Stimulated activated CD8-positive, alpha-beta memory T cell treated with anti-CD3 and anti-CD28 coated beads, Interleukin-4, amount 100 ng/mL, for 24 hours (primary cell): ENCODE results near the gene CSMD2.
"Not testable (repeated sequence)": the region's sequence is repeated elsewhere in the genome, so short reads cannot be mapped to it uniquely, and the experiment has no call there.

ENCODE experiments used
- DNase-seq: peaks from one replicate; pipeline ENCODE4 v3.0.0-alpha.2; 2020; ENCODE audit warnings: low read depth

Gene CSMD2

DNA sequence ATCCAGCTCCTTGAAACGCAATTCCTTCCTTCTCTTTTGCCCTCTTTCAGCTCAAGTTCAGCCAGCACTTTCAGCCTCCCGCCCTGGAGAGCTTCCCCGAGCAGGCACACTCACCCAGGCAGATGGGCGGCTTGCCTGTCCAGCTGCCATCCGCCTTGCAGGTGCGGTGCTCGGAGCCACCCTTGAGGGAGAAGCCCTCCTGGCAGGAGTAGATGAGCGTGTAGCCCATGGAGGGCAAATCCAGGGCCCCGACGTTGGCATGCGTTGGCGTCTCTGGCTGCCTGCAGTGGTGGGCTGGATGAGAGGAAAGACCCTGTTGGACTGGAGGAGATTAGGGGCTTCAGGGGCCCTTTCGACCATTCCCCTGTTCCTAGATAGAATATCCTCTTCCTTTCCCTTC is 632.1 kb downstream of the CSMD2 start:
- DNase-seq, result no peak

DNA sequence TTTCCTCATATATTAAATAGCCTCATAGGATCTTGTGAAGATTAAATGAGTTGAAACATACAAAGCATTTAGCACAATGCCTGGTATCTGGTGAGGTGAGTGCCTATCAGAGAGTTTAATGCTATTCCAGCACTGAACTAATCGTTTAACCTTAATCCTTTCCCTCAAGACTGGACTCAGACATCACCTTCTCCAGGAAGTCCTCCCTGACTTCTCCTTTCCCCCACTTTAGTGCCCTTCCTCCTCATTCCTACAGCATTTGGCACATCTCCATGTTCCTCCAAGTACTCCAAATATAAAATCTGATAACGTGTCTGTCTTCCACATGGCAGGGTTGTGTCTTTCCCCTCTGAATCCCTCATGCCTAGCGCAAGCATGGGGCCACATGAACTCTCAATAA is 632.8 kb downstream of the CSMD2 start:
- DNase-seq, result no peak

DNA sequence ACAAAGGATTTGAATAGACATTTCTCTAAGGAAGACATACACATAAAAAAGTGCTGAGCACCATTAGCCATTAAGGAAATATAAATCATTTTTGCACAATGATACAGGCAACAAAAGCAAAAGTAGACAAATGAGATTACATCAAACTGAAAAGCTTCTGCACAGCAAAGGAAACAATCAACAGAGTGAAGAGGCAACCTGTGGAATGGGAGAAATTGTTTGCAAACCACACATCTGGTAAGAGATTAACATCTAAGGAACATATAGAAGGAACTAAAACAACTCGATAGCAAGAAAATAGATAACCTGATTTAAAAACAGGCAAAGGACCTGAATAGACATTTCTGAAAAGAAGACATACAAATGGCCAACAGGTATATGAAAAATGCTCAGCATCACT is 635.1 kb downstream of the CSMD2 start:
- DNase-seq, result no peak

DNA sequence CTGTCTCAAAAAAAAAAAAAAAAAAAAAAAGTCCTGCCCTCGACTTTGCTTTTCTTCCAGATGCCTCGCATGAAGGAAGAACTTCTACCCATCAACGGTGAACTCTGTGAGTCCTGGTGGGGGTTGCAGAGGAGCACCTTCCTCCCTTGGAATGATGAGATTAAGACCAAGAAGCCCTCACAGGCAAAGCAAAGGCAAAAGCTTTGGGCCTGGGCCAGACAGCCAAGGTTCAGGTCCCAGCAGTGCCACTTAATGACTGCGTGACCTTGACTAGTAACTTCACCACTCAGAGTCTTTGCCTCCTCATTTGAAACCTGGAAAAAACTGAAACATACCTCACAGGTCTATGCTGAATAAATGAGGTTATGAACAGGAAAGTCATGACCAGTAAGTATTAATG is 637.1 kb downstream of the CSMD2 start:
- DNase-seq, result no peak

DNA sequence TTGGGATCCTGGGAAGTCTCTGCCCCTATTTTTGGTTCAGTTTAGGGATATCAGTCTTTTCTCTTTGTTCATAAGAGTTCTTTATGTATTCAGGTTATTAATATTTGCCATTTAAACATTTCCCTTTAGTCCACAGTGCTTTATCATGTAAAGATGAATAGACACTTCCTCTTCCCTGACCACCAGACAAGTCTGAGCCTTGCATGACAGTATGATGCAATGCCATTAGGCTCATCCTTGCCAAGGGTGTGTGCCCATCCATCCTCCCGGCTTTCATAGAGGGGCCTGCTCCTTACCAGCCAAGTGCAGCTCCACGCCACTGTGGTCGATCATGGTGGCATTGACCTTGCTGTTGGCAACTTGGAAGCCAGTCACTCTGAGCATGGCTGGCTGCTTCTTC is 640.4 kb downstream of the CSMD2 start:
- no peak for DNase-seq

DNA sequence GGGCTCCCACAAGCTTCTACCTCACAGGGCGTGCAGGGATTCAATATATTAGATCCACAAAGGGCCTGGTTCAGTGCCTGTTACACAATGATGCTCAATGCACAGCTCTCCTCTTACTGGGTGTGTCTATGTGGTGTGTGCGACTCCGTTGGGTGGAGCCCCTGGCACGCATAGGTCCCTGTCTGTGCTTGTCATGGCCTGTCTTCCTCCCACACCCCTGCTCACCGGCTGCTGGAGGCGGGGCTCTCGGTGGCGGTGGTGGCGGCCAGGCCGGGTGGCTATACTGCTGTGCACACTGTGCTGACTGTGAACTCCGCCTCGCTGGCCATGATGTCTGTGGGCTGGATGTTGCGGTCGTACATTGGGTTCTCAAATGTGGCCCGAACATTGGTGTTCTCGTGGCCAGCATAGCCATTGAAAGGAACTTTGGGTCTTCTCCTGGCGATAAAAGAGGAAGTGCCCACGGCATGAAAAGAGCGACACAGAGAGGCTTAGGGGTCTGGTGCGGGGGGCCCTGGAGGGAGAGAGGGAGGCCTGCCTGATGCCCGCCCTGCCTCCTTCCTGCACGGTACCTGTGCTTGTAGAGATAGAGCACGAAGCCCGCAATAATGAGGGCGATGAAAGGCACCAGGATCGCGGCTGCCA is 645.7 kb downstream of the CSMD2 start:
- no peak for DNase-seq

DNA sequence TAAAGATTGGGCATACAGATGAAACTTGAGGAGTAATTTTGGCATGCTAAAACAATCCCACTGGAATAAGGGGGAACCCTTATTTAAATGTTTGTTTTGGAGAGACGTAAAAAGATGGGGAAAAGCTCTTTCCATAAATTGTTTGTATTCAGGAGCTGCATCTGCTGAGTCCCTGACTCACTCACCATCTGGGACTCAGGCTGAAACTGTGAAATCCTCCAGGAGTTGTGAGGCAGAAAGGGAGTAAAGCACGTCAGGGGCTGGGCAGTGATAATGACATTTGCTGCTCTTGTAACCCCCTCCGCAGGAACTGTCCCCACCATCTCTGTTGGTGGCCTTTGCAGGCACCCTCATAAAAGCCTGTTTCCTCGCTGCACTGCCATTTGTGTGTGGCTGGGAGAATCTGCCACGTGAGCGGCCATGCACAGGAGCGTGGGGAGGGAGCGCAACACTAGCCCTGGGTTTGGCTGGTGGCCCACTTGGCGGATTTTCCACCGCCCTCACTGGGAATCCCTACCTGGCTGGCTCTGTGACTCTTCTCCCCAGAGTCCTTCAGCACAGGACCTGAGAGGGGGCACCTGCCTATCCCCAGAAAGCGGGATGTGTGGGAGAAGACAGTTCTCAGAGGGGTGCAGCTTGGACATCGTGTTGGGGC is 647.3 kb downstream of the CSMD2 start:
- DNase-seq, result no peak

DNA sequence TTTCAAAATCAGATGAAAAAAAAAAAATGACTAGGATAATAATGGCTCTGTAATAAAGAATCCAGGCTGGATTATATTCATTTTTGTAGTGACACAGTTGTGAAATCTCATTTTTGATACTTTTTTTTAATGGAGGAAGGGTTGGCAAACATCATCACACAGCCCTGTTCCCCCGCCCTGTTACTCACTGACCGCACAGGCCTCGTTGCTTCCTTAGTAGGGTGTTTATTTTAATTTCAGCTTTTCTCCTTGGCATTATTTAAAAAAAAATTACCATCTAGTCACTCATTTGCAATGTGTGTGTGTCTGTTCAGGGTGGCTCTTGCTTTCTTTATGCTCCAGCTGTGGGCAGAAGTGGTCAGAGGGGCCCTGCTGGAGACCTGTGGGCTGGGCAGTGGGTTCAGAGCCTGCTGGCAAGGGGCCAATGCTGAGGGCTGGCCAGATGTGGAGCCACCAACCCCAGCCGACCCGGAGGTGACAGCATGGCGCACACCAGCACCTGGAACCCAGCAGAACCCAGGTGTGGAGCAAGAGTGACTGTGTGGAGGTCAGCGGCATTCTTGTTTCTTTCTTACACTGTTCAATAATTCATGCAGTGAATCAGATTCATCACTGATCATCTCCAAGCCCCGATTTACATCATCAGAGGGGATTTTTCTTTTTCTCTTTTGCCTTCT is 648.0 kb downstream of the CSMD2 start:
- no peak for DNase-seq

DNA sequence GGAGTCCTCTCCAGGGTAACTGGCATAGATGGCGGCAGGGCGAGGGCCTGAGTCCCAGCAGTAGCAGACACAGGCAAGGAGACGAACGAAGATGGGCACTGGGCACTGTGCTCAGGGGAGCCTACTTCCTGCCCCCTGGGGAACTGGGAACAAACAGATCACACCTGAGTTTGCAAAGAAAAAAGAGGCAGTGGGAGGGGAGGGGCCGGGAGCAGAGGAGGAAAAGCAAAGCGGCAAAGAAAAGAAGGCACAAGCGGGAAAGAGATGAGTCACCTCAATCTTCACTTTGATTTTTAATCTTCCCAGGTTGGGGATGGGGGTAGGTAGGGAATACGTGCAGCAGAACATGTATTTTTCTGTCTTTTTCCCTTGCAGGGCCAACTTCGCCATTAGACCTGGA is 648.6 kb downstream of the CSMD2 start:
- no peak for DNase-seq

DNA sequence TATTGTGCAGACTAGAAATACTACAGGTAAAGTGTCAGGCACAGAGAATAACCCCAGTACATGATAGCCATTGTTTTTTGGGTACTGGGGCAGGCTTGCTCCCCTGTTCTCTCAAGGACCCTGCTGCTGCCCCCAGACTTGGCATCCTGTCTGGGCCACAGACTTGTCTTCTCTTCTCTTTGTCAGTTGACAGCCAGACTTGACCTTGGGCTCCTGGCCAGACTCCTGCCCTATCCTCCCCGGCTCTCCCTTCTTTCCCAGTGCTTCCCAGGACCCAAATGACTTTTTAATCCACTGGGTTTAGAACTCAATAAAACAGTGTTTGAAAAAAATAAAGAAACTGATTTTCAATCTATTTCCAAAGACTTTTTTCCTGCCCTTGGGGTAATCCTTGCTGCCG is 649.4 kb downstream of the CSMD2 start:
- no peak for DNase-seq

DNA sequence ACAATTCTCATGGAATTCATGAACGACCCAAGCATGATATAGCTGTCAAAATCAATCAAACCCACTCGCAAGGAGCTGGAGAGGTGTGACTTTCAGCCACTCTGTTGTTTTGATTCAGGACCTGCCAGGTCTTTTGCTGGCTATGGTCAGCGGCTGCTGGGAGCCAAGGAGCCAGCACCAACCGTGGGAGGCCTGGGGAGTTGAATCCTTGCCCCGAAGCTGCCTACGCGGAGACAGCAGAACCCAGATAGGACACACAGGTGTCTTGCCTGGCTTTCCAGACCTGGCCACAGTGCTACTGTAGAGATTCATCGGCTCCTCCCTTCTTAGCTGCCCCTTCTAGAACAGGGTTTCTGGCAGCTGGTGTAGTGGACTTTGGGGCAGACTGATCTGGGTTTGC is 649.9 kb downstream of the CSMD2 start:
- no peak for DNase-seq

DNA sequence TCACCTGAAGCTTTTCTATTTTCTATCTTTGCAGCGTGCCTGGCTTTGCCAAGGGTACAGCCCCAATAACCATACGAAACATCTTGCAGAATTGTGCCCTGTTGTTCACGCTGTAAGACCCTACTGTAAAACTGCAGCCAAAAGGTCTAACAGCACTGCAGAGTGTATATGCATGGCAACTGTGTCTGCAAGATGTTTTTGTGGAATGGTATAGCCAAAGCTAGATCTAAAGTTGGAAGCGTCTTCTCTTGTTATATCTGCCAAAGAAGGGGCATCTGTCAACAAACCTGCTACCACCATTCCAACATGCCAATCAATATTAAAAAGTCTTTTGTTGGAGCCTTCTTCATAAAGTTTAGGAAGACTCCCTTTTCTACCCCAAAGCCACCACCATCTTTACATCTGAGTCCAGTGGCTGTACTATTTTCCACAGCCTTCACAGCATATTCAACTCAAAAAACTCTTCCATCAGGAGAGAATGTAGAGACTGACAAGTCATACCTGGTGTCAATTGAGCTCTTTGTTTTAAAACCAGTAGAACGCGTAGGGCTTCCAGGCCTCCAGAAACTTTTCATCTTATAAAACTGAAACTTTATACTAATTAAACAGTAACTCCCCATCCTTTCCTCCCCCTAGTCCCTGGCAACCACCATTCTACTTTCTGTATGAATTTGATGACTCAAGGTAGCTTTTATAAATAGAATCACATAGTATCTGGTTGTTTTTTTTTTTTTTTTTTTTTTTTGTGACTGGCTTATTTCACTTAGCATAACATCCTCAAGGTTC is 652.6 kb downstream of the CSMD2 start:
- DNase-seq, result no peak

DNA sequence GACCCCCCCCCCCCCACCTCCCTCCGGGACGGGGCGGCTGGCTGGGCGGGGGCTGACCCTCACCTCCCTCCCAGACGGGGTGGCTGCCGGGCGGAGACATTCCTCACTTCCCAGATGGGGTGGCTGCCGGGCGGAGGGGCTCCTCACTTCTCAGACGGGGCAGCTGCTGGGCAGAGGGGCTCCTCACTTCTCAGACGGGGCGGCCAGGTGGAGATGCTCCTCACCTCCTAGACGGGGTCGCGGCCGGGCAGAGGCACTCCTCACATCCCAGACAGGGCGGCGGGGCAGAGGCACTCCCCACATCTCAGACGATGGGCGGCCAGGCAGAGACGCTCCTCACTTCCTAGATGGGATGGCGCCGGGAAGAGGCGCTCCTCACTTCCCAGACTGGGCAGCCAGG is 655.8 kb downstream of the CSMD2 start:
- DNase-seq, result not testable (repeated sequence)

DNA sequence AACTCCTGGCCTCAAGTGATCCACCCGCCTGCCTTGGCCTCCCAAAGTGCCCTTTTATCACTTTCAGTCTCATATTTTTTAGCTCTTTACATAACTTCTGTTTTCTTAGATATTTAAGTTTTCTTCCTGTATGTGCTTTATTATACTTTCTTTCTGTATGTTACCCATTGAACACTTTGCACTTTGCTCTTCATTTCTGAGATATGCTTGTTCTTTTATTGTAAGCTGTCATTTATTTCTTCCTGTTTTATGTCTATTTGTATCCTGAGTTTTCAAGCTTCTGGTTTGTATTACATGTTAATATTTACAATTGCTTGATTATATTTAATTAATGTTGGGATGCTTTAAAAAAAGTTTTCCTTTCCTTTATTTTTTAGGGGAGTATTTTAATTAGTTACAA is 656.9 kb downstream of the CSMD2 start:
- DNase-seq, result no peak

DNA sequence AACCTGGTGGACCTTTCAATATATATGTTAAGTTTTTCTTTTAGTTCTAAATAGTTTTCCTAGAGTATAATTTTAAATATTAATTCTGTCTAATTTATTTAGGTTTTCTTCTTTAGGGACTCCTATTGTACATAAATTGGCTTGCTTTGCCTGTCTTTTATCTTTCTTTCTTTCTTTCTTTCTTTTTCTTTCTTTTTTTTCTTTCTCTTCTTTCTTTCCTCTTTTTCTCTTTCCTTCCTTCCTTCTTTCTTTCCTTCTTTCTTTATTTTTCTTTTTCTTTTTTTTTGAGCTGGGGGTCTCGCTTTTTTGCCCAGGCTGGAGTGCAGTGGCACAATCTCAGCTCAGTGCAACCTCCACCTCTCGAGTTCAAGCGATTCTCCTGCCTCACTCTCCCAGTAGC is 657.4 kb downstream of the CSMD2 start:
- no peak for DNase-seq

DNA sequence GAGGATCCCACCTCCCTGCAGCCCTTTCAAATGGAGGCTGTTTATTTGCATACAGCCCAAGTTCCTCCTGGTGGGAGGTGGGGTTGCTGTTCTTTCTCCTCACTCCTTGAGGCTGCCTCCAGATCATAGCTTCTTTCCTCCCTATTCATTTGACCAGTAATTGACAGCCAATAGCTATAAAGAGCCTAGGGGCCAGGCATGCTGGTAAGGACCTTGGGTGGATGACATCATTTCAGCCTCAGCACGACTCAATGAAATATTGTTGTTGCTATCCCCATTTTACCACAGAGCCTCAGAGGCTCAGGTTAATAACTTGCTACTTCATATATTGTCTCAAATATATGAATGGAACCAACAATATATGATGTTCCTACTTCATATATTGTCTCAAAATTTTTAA is 661.5 kb downstream of the CSMD2 start:
- no peak for DNase-seq

DNA sequence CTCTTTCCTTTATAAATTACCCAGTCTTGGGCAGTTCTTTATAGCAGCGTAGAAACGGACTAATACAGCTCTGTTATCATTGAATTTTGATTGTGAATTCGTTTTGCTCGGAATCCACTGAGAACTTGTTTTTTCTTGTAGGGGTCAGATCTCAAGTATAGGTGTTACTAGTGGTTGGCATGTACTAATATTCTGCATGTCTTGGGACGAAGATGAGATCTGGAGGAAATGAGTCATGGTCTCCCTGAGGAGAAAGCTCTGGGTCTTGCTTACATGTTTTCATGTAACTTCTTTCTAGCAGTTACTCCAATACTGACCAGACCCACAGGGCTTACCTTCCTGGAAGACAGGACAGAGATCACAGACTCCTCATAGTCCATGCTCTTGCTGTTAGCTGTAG is 662.3 kb downstream of the CSMD2 start:
- DNase-seq, result no peak

DNA sequence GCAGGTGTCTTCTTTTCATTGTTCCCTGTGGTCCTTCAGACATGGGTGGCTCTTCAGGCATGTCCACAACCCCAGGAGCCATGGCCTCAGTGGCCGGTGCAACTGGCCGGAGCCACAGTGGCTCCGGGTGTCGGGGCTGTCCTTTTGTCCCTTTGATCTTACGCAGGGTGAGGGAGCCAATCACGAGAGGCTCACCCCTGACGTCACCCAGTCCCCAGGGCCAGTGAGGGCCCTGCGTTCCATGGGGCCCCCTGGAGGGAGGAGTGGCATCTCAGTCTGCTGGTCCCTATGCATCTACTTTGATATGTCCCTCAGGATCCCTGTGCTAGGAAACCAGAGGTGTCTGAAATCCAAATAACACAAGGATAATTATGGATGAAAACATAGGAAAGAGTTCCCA is 663.3 kb downstream of the CSMD2 start:
- no peak for DNase-seq

DNA sequence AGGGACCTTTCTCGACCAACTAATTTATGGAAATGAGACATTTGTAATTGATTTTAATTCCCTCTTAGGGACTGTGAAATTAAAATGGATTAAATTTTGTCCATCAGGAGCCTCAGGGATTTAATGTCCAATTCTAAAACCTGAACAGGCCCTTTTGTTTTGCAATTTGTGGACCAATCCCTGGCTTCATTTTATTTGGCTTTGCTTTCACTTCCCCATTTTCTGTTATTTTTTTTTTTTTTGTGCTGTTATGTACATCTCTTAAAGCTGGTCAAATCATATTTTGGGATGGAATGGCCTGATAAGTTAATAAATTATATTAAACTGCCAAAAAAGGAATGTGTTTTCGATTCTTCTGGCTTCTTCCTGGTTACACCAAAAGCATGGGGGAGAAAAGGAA is 663.7 kb downstream of the CSMD2 start:
- DNase-seq, result no peak

DNA sequence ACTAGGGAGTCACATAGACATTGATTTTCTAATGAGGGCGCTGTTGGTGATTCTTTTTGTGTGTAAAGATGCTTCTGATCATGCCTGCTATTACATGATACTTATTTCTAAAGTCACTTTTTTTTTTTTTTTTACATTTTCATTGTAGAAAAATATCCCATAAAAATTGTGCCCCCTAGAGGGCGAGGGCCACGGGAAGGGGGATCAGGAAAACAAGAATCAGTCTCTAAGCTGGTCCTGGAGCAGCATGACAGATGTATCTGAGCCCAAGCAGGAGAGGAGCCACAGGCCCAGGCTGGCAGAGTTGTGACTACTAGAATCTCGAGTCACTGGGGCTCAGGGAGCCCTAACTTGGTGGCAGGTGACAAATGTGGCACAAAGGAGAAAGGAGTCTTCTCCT is 664.5 kb downstream of the CSMD2 start:
- DNase-seq, result no peak

DNA sequence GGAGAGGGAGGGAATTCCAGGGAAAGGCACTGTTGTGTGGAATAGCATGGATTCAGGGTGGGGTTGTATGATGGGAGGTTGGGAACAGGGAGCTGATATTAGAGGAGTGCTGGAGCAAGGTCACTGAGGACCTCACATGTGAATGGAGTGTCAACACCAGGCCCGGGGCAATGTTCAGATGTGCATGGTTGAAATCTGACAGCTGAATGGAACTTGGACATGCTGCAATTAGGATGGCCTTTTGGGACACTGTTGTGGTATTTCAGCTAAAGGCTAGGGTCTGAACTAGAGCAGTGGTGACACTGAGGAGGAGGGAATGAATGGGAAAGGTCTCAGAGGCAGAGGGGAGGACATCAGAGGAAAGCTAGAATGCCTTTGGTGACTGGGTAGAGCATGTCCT is 667.6 kb downstream of the CSMD2 start:
- DNase-seq, result no peak

DNA sequence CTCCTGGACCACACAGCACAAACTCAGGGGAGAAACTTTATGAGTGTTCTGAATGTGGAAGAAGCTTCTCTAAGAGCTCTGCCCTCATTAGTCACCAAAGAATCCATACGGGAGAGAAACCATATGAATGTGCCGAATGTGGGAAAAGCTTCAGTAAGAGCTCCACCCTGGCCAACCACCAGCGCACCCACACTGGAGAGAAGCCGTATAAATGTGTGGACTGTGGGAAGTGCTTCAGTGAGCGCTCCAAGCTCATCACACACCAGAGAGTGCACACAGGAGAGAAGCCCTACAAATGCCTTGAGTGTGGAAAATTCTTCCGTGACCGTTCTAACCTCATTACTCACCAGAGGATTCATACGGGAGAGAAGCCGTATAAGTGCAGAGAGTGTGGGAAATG is 670.1 kb downstream of the CSMD2 start:
- no peak for DNase-seq

DNA sequence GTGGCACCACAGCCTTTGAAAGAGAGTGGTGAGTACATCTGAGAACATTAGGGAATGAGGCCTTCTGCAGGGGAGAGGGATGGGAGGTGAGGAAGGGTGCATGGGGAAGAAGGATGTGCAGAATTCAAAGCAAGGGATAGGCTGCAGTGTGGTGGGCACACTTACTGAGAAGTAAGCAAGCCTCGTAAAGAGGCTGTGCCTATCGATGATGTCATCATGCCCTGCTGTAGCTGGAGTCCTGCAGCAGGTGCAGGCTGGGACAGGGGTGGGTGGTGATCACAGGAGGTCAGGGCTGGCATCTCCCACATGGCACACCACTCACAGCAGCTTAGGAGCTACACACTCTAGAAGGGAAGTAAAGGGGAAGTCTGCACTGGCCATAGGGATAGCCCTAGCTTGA is 676.4 kb downstream of the CSMD2 start:
- DNase-seq, result no peak
